OCI-LY1 (cell line): ENCODE measurements around the gene CGAS.

ENCODE experiments used
- EZH2 ChIP-seq: fragments of 200-600 bp; sonication (generic), shearing (Covaris generic); IDR thresholded peaks from 2 replicates; pipeline ENCODE4 v1.8.0; 2017; ENCODE audit warnings: borderline replicate concordance, mixed run types, mild to moderate bottlenecking, antibody characterized with exemption, low read length, moderate library complexity, mixed read lengths
- TF ChIP-seq, protein P1 (sequence below): fragments of 200-600 bp; sonication (generic), shearing (Covaris generic); IDR thresholded peaks from 2 replicates; pipeline ENCODE4 v1.5.1; 2017; ENCODE audit warnings: mild to moderate bottlenecking, antibody characterized with exemption, low read length, moderate library complexity, mixed read lengths

DNA sequence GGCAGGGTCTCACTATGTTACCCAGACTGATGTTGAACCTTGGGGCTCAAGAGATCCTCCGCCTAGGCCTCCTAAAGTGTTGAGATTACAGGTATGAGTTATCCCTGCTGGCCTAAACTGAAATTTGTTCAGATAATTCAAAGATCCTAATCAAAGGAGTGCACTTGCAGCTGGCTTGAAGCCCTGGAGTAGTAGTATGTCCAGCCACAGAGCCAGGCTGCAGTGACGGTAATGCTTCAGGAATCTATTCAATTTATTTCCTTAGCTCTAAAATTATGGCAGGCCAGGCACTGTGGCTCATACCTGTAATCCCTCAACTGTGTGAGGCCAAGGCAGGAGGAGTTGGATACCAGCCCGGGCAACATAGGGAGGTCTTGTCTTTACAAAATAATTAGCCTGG is 58.8 kb downstream of the CGAS start:
- TF ChIP-seq, protein P1, sequence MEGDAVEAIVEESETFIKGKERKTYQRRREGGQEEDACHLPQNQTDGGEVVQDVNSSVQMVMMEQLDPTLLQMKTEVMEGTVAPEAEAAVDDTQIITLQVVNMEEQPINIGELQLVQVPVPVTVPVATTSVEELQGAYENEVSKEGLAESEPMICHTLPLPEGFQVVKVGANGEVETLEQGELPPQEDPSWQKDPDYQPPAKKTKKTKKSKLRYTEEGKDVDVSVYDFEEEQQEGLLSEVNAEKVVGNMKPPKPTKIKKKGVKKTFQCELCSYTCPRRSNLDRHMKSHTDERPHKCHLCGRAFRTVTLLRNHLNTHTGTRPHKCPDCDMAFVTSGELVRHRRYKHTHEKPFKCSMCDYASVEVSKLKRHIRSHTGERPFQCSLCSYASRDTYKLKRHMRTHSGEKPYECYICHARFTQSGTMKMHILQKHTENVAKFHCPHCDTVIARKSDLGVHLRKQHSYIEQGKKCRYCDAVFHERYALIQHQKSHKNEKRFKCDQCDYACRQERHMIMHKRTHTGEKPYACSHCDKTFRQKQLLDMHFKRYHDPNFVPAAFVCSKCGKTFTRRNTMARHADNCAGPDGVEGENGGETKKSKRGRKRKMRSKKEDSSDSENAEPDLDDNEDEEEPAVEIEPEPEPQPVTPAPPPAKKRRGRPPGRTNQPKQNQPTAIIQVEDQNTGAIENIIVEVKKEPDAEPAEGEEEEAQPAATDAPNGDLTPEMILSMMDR: no peak
- TF ChIP-seq EZH2: no peak
